ENCODE results near the gene FUT7. TPM values are rescaled to one million over a fixed set of nuclear protein-coding genes. Genes with fewer than 3 reads are reported as not detected.

Gene FUT7
- total and polyA plus RNA-seq, 9 of the 15 experiments (the other 6 are each of a cell fraction or from before 2014, with no cell fraction given) = not detected

DNA sequence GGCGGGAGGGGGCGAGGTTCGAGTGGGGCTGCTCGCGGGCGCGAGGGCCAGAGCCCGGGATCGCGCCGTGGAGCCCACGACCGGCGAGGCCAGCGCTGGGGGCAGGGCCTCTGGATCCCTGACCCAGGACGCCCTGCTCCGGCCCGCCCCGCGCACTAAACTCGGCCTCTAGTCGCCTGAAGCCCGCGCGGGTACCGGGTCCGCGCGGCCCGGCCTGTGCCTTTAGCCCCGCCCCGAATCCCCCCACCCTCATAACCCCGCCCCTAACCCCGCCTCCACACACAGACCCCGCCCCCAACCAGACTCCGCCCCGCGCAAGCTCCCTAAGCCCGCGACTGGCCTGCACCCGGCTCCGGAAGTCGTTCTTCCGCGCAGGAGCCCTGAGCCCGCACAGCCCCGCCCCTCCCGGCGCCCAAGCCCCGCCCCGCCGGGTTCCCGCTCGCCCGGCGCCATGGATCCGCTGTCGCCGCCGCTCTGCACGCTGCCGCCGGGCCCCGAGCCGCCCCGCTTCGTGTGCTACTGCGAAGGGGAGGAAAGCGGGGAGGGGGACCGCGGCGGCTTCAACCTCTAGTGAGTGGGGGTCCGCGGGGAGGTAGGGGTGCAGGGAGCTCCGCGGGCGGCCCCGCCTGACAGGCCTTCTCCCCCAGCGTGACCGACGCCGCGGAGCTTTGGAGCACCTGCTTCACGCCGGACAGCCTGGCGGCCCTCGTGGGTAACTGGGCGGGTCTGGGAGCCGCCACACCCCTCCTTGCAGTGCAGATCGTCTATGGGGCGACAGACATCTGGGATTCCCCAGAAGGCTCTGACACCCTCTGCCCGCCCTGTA, 39.7 kb downstream of the FUT7 start, which contains the start of gene PAXX (continued):
- TF ChIP-seq BCLAF1 (IDR thresholded peaks at IDR 0.05; ENCODE audit: borderline replicate concordance in 1 of 2, control insufficient read depth in 1 of 2, low read depth in 2 of 2, low read length in 1 of 2) (no peak), CCNT2 (IDR thresholded peaks at IDR 0.05; ENCODE audit: borderline replicate concordance, extremely low read depth, insufficient read length, low read depth, low read length) (peak; percentile 41), ARNT (IDR thresholded peaks at IDR 0.05) (no peak), CBX1 (IDR thresholded peaks at IDR 0.05; ENCODE audit: low read depth) (no peak), CHD4 (IDR thresholded peaks at IDR 0.05; ENCODE audit: insufficient read depth, insufficient replicate concordance, low read depth, low read length, poor library complexity, severe bottlenecking) (no peak), ETV6 (IDR thresholded peaks at IDR 0.05; ENCODE audit: borderline replicate concordance in 1 of 2, low read depth in 2 of 2, low read length in 1 of 2) (no peak), ETV6 (CRISPR knock-in tag; IDR thresholded peaks at IDR 0.05; ENCODE audit: borderline replicate concordance) (no peak), ZNF398 (CRISPR knock-in tag; IDR thresholded peaks at IDR 0.05) (no peak), ZNF280B (CRISPR knock-in tag; IDR thresholded peaks at IDR 0.05) (no peak), FIP1L1 (IDR thresholded peaks at IDR 0.05; ENCODE audit: low read depth, low read length, poor library complexity, severe bottlenecking) (peak; percentile 10), ZNF639 (CRISPR knock-in tag; conservative IDR thresholded peaks at IDR 0.05 in 1 of 2, IDR thresholded peaks at IDR 0.05 in 1 of 2) (peak in 1 of 2 experiments; percentile 63; a peak in 1 of 4 replicates), NCOA2 (IDR thresholded peaks at IDR 0.05; ENCODE audit: partially characterized antibody in 2 of 2) (no peak), RFX7 (CRISPR knock-in tag; IDR thresholded peaks at IDR 0.05) (no peak)
- TF ChIP-seq, protein P1, sequence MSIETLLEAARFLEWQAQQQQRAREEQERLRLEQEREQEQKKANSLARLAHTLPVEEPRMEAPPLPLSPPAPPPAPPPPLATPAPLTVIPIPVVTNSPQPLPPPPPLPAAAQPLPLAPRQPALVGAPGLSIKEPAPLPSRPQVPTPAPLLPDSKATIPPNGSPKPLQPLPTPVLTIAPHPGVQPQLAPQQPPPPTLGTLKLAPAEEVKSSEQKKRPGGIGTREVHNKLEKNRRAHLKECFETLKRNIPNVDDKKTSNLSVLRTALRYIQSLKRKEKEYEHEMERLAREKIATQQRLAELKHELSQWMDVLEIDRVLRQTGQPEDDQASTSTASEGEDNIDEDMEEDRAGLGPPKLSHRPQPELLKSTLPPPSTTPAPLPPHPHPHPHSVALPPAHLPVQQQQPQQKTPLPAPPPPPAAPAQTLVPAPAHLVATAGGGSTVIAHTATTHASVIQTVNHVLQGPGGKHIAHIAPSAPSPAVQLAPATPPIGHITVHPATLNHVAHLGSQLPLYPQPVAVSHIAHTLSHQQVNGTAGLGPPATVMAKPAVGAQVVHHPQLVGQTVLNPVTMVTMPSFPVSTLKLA (conservative IDR thresholded peaks at IDR 0.05) = peak; percentile 91 to 96
